GM10266 (cell line): ENCODE measurements around the gene IQCK.

Experiments used
- DNase-seq: peaks from one replicate; pipeline ENCODE4 v3.0.0; 2012; ENCODE audit errors: extremely low spot score
- TF ChIP-seq, protein P1 (sequence below): IDR thresholded peaks from 2 replicates; pipeline ENCODE4 v1.5.1; 2012; ENCODE audit warnings: mild to moderate bottlenecking, low read depth; ENCODE audit not compliant: control insufficient read depth, insufficient read depth; ENCODE audit errors: missing control alignments

Gene IQCK

DNA sequence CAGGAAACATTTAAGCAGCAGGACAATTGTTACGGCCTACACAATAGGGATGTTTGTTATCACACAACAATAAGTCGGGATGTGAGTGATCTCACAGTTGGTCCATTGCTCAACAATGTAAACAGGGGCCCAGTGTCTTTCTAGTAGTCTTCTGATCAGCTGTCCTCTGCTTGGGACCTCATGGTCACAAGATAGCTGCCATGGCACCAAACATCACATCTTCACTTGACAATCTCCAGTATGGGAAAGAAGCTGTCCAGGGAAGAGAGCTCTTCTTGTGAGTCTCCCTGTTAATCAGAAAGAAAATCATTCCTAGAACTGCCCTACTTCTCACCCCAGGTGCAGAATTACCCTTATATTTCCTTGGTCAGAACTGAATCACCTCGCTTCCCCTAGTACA lies 172.8 kb downstream of the IQCK start:
- TF ChIP-seq, protein P1, sequence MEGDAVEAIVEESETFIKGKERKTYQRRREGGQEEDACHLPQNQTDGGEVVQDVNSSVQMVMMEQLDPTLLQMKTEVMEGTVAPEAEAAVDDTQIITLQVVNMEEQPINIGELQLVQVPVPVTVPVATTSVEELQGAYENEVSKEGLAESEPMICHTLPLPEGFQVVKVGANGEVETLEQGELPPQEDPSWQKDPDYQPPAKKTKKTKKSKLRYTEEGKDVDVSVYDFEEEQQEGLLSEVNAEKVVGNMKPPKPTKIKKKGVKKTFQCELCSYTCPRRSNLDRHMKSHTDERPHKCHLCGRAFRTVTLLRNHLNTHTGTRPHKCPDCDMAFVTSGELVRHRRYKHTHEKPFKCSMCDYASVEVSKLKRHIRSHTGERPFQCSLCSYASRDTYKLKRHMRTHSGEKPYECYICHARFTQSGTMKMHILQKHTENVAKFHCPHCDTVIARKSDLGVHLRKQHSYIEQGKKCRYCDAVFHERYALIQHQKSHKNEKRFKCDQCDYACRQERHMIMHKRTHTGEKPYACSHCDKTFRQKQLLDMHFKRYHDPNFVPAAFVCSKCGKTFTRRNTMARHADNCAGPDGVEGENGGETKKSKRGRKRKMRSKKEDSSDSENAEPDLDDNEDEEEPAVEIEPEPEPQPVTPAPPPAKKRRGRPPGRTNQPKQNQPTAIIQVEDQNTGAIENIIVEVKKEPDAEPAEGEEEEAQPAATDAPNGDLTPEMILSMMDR, result no peak
- no peak for DNase-seq

DNA sequence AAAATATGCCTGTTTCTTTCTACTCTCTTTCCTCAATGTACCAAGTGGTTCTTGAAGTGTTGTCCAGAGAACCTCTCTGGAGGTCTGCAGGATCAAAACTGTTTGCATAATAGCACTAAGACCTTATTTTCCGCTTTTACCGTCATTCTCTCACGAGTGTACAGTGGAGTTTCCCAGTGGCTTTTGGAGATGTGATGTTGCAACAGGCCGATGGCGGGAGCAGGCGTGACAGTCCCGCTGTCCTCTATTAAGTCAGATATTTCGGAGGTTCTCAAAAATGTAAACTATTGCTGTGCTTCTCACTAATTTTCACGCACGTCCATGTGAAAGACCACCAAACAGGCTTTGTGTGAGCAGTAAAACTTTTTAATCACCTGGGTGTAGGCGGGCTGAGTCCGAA lies 174.8 kb downstream of the IQCK start:
- TF ChIP-seq, protein P1, result no peak
- no peak for DNase-seq

DNA sequence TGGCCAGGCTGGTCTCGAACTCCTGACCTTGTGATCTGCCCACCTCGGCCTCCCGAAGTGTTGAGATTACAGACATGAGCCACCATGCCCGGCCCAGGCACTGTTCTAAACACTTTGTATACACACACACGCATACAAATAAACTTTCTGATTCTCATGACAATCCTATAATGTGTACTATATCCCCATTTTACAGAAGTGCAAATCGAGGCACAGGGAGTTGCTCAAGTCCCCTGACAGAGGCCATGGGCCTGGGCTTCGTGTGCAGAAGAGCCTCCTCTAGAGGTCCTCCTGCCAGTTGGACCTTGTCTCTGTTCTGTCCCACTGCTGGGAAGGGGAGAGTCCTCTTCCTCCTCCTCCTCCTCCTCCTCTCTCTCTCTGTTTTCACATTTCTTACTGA lies 176.5 kb downstream of the IQCK start:
- TF ChIP-seq, protein P1, result no peak
- no peak for DNase-seq

DNA sequence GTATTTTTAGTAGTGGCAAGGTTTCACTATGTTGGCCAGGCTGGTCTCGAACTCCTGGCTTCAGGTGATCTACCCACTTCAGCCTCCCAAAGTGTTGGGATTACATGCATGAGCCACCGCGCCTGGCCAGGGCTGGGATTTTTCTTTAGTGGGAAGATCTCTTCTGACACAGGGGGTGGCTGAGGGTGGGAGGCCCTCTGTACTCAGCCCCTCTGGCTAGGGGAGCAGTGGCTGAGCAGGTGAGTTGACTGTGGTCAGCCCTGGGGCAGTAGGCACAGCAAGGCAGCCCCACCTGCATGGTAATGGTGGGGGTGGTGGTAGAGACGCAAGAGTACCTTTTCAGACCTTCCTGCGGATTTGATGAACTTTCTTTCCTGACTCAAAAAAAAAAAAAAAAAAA lies 178.9 kb downstream of the IQCK start:
- TF ChIP-seq, protein P1, result no peak
- DNase-seq, result no peak

DNA sequence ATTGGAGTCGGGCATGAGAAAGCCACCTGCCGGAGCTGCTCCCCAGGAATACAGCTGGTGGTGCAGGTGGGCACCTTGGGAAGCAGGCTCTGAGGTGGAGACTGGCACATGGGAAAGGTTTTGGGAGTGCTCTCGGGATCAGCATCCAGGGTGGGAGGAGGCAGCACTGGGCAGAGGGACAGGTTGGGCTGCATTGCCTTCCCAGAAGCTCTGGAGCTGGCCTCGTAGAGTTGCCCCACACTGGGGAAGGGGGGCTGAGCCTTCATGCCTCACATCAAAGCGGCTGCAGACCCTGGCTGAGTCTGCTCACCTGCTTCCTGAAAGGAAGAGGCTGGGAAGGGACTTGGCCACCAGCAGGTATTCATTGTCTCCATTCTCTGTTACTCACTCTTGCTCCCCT lies 180.1 kb downstream of the IQCK start:
- TF ChIP-seq, protein P1, result no peak

DNA sequence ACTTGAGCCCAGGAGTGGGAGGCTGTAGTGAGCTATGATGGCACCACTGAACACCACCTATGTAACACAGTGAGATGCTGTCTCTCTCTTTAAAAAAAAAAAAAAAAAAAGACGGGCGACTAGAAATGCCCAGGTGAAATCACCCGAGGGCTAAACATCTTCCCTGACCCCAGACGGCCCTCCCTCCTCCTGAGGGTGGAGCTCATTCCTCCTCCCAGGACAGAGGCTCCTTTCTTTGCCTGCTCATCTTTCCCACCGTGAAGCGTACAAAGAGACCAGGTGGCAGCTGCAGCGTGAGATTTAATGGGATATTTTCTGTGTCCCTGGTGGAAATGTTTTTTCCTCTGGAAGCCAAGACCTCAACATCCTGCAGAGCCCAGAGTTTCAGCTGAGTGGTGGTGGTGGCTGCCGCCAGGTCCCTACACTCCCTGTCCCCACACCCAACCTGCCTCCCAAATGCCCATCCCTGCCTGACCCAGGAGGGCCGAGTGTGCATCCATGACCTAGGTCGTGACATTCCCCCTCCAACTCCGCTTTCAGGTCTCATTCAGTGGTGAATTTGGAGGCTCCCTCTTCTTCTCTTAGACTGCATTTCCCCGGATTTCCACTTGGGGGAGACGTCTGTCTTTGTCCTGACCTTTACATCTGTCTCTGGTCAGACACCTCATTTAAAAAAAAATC lies 181.0 kb downstream of the IQCK start:
- TF ChIP-seq, protein P1, result peak; percentile 63
- peak; percentile 58 for DNase-seq

More for the DNA sequence above, 180.1 kb downstream of the IQCK start:
- DNase-seq, result no peak

DNA sequence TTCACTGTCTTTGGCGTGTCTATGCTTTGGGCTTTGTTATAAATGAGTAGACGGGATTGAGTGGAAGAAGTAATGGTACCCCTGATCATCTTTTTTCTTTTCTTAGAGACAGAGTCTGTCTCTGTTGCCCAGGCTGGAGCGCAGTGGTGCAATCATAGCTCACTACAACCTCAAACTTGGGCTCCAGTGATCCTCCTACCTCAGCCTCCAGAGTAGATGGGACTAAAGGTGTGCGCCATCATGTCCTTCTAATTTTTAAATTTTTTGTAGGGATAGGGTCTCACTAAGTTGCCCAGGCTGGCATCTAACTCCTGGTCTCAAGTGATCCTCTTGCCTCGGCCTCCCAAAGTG lies 181.5 kb downstream of the IQCK start:
- TF ChIP-seq, protein P1, result no peak

More for the DNA sequence above, 181.5 kb downstream of the IQCK start:
- DNase-seq, result no peak
